HEK293 (cell line): Measurements from ENCODE around the gene MT2A.

Experiments used
- HOXC10 ChIP-seq: sonication (generic); formaldehyde crosslinking; IDR thresholded peaks from 2 replicates; pipeline ENCODE4 v1.8.1; 2023; ENCODE audit warnings: mild to moderate bottlenecking, missing genetic modification reagents
- ZNF16 ChIP-seq: fragments of 450-650 bp; formaldehyde crosslinking; IDR thresholded peaks from 2 replicates; pipeline ENCODE4 v1.5.1; 2016; ENCODE audit warnings: low read depth, missing biosample characterization, missing genetic modification characterization
- ZNF280C ChIP-seq: fragments of 450-650 bp; formaldehyde crosslinking; IDR thresholded peaks from 2 replicates; pipeline ENCODE4 v1.5.1; 2016; ENCODE audit warnings: missing biosample characterization, missing genetic modification characterization
- ZNF837 ChIP-seq: fragments of 450-650 bp; formaldehyde crosslinking; IDR thresholded peaks from 2 replicates; pipeline ENCODE4 v1.5.1; 2016; ENCODE audit warnings: missing biosample characterization, missing genetic modification characterization
- ZSCAN23 ChIP-seq: fragments of 450-650 bp; formaldehyde crosslinking; IDR thresholded peaks from 2 replicates; pipeline ENCODE4 v1.5.1; 2016; ENCODE audit warnings: missing biosample characterization, missing genetic modification characterization

The MT2A gene

GRCh38 chr16:56658327-56658875 lies 50.0 kb downstream of the MT2A start (continued):
- no peak for TF ChIP-seq ZNF16
- no peak for TF ChIP-seq ZNF280C
- no peak for TF ChIP-seq ZNF837 (tag by site-specific recombination)
- TF ChIP-seq ZSCAN23 (tag by site-specific recombination) = no peak
- no peak for TF ChIP-seq HOXC10 (CRISPR knock-in tag)
- TF ChIP-seq, all 188 proteins: peak for 0
